Cardiac muscle cell (in vitro differentiated cells and primary cell): ENCODE measurements around the gene TRPC1. TPM values are rescaled to one million over a fixed set of nuclear protein-coding genes. Genes with fewer than 3 reads are reported as not detected.
"Not testable (repeated sequence)": the region's sequence is repeated elsewhere in the genome, so short reads cannot be mapped to it uniquely, and the experiment has no call there.

Source experiments
- DNase-seq, 2 donors: peaks; one replicate each; pipeline versions ENCODE4 v3.0.0 to v3.0.0-alpha.2; 2010 to 2017; ENCODE audit warnings: low read depth in 1 of 2, low spot score in 1 of 2
- H3K27ac ChIP-seq: fragments of 200-600 bp; sonication (generic); 2 replicates; pipeline ENCODE4 v1.5.1; 2016
- H3K27me3 ChIP-seq: fragments of 200-600 bp; sonication (generic); 2 replicates; pipeline ENCODE4 v1.6.0; 2016; ENCODE audit warnings: control low read depth
- H3K36me3 ChIP-seq: fragments of 200-600 bp; sonication (generic); 2 replicates; pipeline ENCODE4 v1.5.1; 2016; ENCODE audit warnings: control low read depth
- H3K4me1 ChIP-seq: fragments of 200-600 bp; sonication (generic); 2 replicates; pipeline ENCODE4 v1.8.1; 2017; ENCODE audit warnings: low read depth, mild to moderate bottlenecking, mixed run types
- H3K4me3 ChIP-seq: fragments of 200-600 bp; sonication (generic); 2 replicates; pipeline ENCODE4 v1.5.1; 2016; ENCODE audit warnings: mild to moderate bottlenecking
- H3K9me3 ChIP-seq: fragments of 200-600 bp; sonication (generic); 2 replicates; pipeline ENCODE4 v1.5.1; 2017; ENCODE audit warnings: low read depth, mild to moderate bottlenecking, control low read depth
- polyA plus RNA-seq: library from polyadenylated mRNA; unstranded; fragments of >200 nt; fragmentation: Nextera tagmentation; extraction: Ambion mirVana; gene quantifications from 2 replicates; pipeline ENCODE4 v1.2.1, GENCODE V29; 2016
- total RNA-seq: library from RNA; depleted of rRNA; stranded (reverse); fragments of >200 nt; gene quantifications from 2 replicates; pipeline ENCODE4 v1.2.3, GENCODE V29; 2016
- TF ChIP-seq, protein P1 (sequence below): IDR thresholded peaks from 2 replicates; pipeline ENCODE4 v1.5.1; 2012; ENCODE audit warnings: low read depth, mild to moderate bottlenecking, low read length

TRPC1 gene
- total and polyA plus RNA-seq, 2 experiments from 2014 or later = 17.9 to 64.9 TPM

DNA sequence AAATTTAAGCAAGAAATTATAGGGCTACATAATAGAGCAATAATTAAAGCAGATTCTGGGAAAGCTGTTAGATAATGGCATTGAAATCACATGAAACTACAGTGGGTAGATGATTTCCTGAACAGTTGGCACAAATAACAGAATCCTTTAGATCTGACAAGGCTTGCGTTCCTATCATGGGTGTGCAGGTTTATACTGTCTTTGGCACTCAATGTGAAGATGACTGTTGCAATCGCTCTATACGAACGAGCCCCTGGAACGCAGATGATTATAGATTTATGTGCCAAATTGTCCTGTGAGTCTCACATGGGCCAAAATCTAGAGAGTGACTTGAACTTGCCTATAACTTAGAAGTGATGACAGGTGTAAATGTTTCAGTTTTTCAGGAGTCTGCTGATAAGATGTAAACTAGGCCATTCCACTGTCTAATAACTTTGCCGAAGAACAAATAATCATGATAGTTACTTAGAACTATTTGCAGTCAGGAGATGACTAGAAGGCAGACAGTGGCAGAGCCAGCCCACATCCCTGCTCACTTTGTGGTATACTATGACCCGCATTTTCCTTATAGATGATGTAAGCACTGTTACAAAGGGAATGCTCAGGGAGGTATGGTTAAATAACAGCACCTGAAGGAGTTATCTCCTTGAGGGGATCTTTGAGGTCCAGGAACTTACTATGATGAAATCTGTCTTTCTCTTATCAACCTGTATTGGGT lies 30.5 kb upstream of the TRPC1 start:
- TF ChIP-seq, protein P1, sequence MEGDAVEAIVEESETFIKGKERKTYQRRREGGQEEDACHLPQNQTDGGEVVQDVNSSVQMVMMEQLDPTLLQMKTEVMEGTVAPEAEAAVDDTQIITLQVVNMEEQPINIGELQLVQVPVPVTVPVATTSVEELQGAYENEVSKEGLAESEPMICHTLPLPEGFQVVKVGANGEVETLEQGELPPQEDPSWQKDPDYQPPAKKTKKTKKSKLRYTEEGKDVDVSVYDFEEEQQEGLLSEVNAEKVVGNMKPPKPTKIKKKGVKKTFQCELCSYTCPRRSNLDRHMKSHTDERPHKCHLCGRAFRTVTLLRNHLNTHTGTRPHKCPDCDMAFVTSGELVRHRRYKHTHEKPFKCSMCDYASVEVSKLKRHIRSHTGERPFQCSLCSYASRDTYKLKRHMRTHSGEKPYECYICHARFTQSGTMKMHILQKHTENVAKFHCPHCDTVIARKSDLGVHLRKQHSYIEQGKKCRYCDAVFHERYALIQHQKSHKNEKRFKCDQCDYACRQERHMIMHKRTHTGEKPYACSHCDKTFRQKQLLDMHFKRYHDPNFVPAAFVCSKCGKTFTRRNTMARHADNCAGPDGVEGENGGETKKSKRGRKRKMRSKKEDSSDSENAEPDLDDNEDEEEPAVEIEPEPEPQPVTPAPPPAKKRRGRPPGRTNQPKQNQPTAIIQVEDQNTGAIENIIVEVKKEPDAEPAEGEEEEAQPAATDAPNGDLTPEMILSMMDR = no peak
- Histone ChIP-seq H3K4me1 (no peaks in the 10 kb centered on the region), H3K27ac (no peak overlapping the region), H3K4me3 (no peak overlapping the region), H3K36me3 (no peaks in the 10 kb centered on the region), H3K9me3 (no peaks in the 10 kb centered on the region), H3K27me3 (no peaks in the 10 kb centered on the region)
- no peak for DNase-seq

GRCh38 chr3:142694225-142694624 lies 29.6 kb upstream of the TRPC1 start:
- H3K27ac ChIP-seq = no peak overlapping the region
- no peaks in the 10 kb centered on the region for H3K36me3 ChIP-seq
- no peak for DNase-seq
- no peak overlapping the region for H3K4me3 ChIP-seq
- TF ChIP-seq, protein P1 = no peak
- no peaks in the 10 kb centered on the region for H3K27me3 ChIP-seq
- H3K4me1 ChIP-seq = no peaks in the 10 kb centered on the region
- no peaks in the 10 kb centered on the region for H3K9me3 ChIP-seq

DNA sequence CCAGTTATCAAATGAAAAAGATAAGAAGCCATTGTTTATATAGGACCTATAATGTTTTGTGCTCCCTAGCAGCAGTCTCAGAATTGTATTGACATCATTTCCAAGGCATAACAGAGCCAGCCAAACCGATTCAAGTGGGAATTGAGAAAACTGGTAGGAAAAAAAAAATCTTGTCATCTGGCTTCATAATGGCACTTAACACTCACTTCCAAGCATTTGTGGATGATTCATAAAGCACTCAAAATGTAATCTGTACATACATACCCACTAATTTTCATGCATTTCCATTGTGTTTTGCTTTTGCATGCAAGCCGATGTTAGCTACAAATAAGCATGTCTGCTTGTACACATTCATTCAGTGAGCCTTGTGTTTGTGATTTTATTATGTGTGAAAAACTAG lies 18.6 kb upstream of the TRPC1 start:
- Histone ChIP-seq H3K4me3 (no peak overlapping the region), H3K4me1 (no peaks in the 10 kb centered on the region)

DNA sequence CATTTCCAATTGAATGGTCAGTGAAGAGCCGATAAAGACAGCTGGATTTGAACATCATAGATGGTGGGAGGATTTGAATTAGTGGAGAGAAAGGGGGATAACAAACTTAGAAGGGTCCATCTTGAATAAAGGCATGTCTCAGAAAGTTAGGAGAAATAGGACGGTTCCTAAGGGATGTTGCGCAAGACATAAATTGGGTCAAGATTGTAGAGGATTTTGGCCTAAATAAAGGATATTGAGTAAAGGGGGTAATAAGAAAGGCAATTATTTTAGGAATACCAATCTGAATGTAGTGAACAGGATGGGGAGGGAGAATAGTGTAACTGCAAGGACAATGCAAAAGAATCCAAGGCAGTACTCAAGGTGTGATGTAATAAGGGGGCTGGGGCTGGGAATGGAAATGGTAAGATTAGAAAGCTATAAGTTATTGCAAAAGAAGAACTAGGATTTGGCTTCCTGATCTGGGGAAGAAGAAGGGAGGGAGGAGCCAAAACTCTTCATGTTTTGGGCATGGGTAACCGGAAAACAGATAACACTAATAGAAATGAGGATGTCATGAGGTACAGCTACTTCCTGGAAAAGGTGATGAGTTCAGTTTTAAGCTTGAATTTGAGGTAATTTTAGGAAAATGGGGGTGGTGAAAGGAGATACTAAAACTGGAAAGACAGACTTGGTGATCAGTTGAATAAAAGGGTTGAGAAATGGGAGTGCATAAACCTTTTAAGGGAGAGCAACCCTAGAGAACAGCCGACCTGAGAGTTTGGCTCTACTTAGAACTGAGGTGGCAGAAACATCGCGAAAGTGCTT lies 17.3 kb upstream of the TRPC1 start:
- no peaks in the 10 kb centered on the region for H3K4me1 ChIP-seq
- DNase-seq = peak in 1 of 2 donors; percentile 3
- no peaks in the 10 kb centered on the region for H3K36me3 ChIP-seq
- H3K27me3 ChIP-seq = no peaks in the 10 kb centered on the region
- no peaks in the 10 kb centered on the region for H3K9me3 ChIP-seq
- TF ChIP-seq, protein P1 = no peak
- H3K4me3 ChIP-seq = no peak overlapping the region
- no peak overlapping the region for H3K27ac ChIP-seq

More for the DNA sequence above, 18.6 kb upstream of the TRPC1 start:
- Histone ChIP-seq H3K36me3 (no peaks in the 10 kb centered on the region), H3K9me3 (no peaks in the 10 kb centered on the region), H3K27me3 (no peaks in the 10 kb centered on the region), H3K27ac (no peak overlapping the region)
- peak in 1 of 2 donors; percentile 3 for DNase-seq
- TF ChIP-seq, protein P1 = no peak

DNA sequence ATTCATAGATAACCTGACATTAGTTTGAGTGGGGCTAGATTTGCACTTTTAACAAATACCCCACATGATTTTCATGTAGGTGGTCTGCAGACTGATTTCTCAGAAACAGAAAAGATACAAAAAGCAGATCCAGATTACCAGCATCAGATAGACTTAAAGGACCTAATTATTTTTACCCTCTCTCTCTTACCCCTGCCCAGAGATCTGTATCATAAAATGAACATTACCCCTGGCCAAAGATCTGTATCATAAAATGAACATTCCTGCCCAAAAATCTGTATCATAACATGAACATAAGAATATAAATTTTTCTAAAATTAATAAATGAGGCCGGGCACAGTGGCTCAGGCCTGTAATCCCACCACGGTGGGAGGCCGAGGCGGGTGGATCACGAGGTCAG lies 14.6 kb upstream of the TRPC1 start:
- DNase-seq = no peak
- no peaks in the 10 kb centered on the region for H3K27me3 ChIP-seq
- H3K4me1 ChIP-seq = no peaks in the 10 kb centered on the region
- no peaks in the 10 kb centered on the region for H3K9me3 ChIP-seq
- no peak overlapping the region for H3K4me3 ChIP-seq
- H3K27ac ChIP-seq = no peak overlapping the region
- TF ChIP-seq, protein P1 = no peak
- no peaks in the 10 kb centered on the region for H3K36me3 ChIP-seq

DNA sequence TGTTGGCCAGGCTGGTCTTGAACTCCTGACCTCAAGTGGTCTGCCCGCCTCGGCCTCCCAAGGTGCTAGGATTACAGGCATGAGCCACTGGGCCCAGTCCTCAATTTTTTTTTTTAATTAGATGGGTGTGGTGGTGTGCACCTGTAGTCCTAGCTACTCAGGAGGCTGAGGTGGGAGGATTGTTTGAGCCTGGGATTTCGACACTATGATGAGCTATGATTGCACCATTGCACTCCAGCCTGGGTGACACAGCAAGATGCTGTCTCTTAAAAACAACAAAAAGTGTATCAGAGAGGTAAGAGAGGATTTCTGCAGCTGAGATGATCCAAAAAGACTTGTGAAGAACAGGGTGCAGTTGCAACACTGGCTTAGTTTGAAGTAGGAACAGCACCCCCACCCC lies 9.0 kb upstream of the TRPC1 start:
- not testable (repeated sequence) for H3K4me3 ChIP-seq, H3K27me3 ChIP-seq, H3K36me3 ChIP-seq, H3K9me3 ChIP-seq, H3K27ac ChIP-seq, DNase-seq, H3K4me1 ChIP-seq
